Type B pancreatic cell (in vitro differentiated cells): ENCODE measurements around the gene PBXIP1. TPM values are rescaled to one million over a fixed set of nuclear protein-coding genes. Genes with fewer than 3 reads are reported as not detected.
"Not testable (repeated sequence)": the region's sequence is repeated elsewhere in the genome, so short reads cannot be mapped to it uniquely, and the experiment has no call there.

Experiments
- DNase-seq: peaks from one replicate; pipeline ENCODE4 v3.0.0; 2021; ENCODE audit warnings: mixed read lengths; ENCODE audit not compliant: unreplicated experiment; ENCODE audit errors: extremely low spot score
- H3K27ac Mint-ChIP-seq: 2 replicates; pipeline ENCODE4 v1.8.0; 2021; ENCODE audit warnings: mild to moderate bottlenecking, mixed read lengths
- H3K27me3 Mint-ChIP-seq: 2 replicates; pipeline ENCODE4 v1.8.0; 2021; ENCODE audit warnings: mixed read lengths
- H3K36me3 Mint-ChIP-seq: 2 replicates; pipeline ENCODE4 v1.8.0; 2021; ENCODE audit warnings: mixed read lengths
- H3K4me1 Mint-ChIP-seq: one replicate; pipeline ENCODE4 v1.8.0; 2021; ENCODE audit warnings: mixed read lengths; ENCODE audit not compliant: unreplicated experiment
- H3K4me3 Mint-ChIP-seq: 2 replicates; pipeline ENCODE4 v1.8.0; 2021; ENCODE audit warnings: mild to moderate bottlenecking, mixed read lengths
- H3K9me3 Mint-ChIP-seq: 2 replicates; pipeline ENCODE4 v1.8.0; 2021; ENCODE audit warnings: mixed read lengths
- CTCF ChIP-seq: fragments of 200-600 bp; sonication (generic); conservative IDR thresholded peaks from 2 replicates; pipeline ENCODE4 v1.5.0; 2021; ENCODE audit warnings: antibody characterized with exemption, mild to moderate bottlenecking
- total RNA-seq: library from RNA; stranded (reverse); gene quantifications from 2 replicates; pipeline ENCODE4 v1.2.1, GENCODE V29; 2021; ENCODE audit warnings: low replicate concordance

PBXIP1 gene
- total RNA-seq, 1 donor from 2014 or later = 57.3 TPM

GRCh38 chr1:154995301-154995983 lies 39.5 kb upstream of the PBXIP1 start:
- Mint-ChIP-seq H3K27ac (peak overlapping the region; percentile 13), H3K4me1 (peaks cover 26% of the 10 kb centered on the region)
- H3K27me3 Mint-ChIP-seq, H3K4me3 Mint-ChIP-seq, H3K9me3 Mint-ChIP-seq, H3K36me3 Mint-ChIP-seq, DNase-seq: not testable (repeated sequence)
- peak; percentile 58 for TF ChIP-seq CTCF

- no peak for TF ChIP-seq CTCF
- Mint-ChIP-seq H3K4me1 (peaks cover 26% of the 10 kb centered on the region), H3K4me3 (no peak overlapping the region), H3K27ac (peak overlapping the region; percentile 38), H3K27me3 (no peaks in the 10 kb centered on the region), H3K9me3 (no peaks in the 10 kb centered on the region), H3K36me3 (no peaks in the 10 kb centered on the region)
- DNase-seq = no peak
These were observed 38.7 kb upstream of the PBXIP1 start for GRCh38 chr1:154994591-154994990.

GRCh38 chr1:154994269-154994587 lies 38.3 kb upstream of the PBXIP1 start:
- Mint-ChIP-seq H3K4me1 (peaks cover 26% of the 10 kb centered on the region), H3K27ac (peak overlapping the region; percentile 38), H3K27me3 (no peaks in the 10 kb centered on the region), H3K36me3 (no peaks in the 10 kb centered on the region), H3K4me3 (no peak overlapping the region), H3K9me3 (no peaks in the 10 kb centered on the region)
- TF ChIP-seq CTCF = no peak
- DNase-seq = no peak

GRCh38 chr1:154993572-154994268 lies 37.8 kb upstream of the PBXIP1 start, which contains the start of gene LENEP:
Gene LENEP (plus strand): TSS chr1:154993586. CDS start chr1:154993608, 22 bp downstream.
- TF ChIP-seq CTCF = no peak
- peaks cover 25% of the 10 kb centered on the region for H3K4me1 Mint-ChIP-seq
- DNase-seq = no peak
- H3K9me3 Mint-ChIP-seq = no peaks in the 10 kb centered on the region
- no peak within 1 kb of the TSS for H3K4me3 Mint-ChIP-seq
- H3K27me3 Mint-ChIP-seq = no peaks in the 10 kb centered on the region
- peaks cover 4% of the 10 kb centered on the region for H3K36me3 Mint-ChIP-seq
- peak within 1 kb of the TSS; percentile 38 for H3K27ac Mint-ChIP-seq

- Mint-ChIP-seq H3K27me3 (no peaks in the 10 kb centered on the region), H3K27ac (no peak overlapping the region), H3K9me3 (no peaks in the 10 kb centered on the region), H3K4me1 (peaks cover 21% of the 10 kb centered on the region), H3K4me3 (no peak overlapping the region), H3K36me3 (peaks cover 4% of the 10 kb centered on the region)
- no peak for DNase-seq
- no peak for TF ChIP-seq CTCF
These were observed 37.0 kb upstream of the PBXIP1 start for GRCh38 chr1:154992721-154993571.
